Stimulated activated CD4-positive, alpha-beta T cell treated with anti-CD3 and anti-CD28 coated beads, TNF-alpha, amount 100 ng/mL, for 1 hour (primary cell): ENCODE measurements around the gene MYH9.

ENCODE experiments used
- DNase-seq, 3 donors: peaks; one replicate each; pipeline ENCODE4 v3.0.0-alpha.2; 2020; ENCODE audit warnings: low read depth in 3 of 3, low spot score in 1 of 3

MYH9 gene

GRCh38 chr22:36234919-36235318, 152.8 kb downstream of the MYH9 start:
- DNase-seq: no peak

GRCh38 chr22:36234213-36234612, 153.6 kb downstream of the MYH9 start:
- DNase-seq: no peak

GRCh38 chr22:36233796-36234195, 154.0 kb downstream of the MYH9 start:
- DNase-seq: no peak

- DNase-seq: no peak
Observed at GRCh38 chr22:36232715-36233401, 154.9 kb downstream of the MYH9 start.
